PFSK-1 (cell line): ENCODE data around the gene TUBB.

Experiments used
- FOXP2 ChIP-seq: optimal IDR thresholded peaks from 2 replicates; pipeline ENCODE3; 2011; ENCODE audit warnings: borderline replicate concordance, control low read depth, inconsistent platforms; ENCODE audit not compliant: insufficient read depth; ENCODE audit errors: extremely low read length, extremely low read depth
- POLR2AphosphoS5 ChIP-seq: IDR thresholded peaks from 2 replicates; pipeline ENCODE4 v1.6.1; 2012; ENCODE audit warnings: low read depth, mild to moderate bottlenecking, control low read depth, low read length, moderate library complexity
- REST ChIP-seq, 2 experiments: IDR thresholded peaks; 2 replicates each; pipeline versions ENCODE4 v1.6.1 to v1.8.0; 2011 to 2012; ENCODE audit warnings: low read depth in 2 of 2, low read length in 2 of 2, control low read depth in 1 of 2, inconsistent platforms in 1 of 2, mild to moderate bottlenecking in 1 of 2, moderate library complexity in 1 of 2; ENCODE audit not compliant: insufficient read depth in 1 of 2
- SIN3A ChIP-seq: IDR thresholded peaks from 2 replicates; pipeline ENCODE4 v1.6.1; 2012; ENCODE audit warnings: mild to moderate bottlenecking, low read length, moderate library complexity, borderline replicate concordance; ENCODE audit not compliant: insufficient read depth
- TAF1 ChIP-seq: IDR thresholded peaks from 2 replicates; pipeline ENCODE4 v1.6.1; 2012; ENCODE audit warnings: low read length, control low read depth, borderline replicate concordance; ENCODE audit not compliant: insufficient read depth

TUBB gene

GRCh38 chr6:30741789-30742315 lies 21.7 kb downstream of the TUBB start:
- TF ChIP-seq TAF1 (no peak), SIN3A (no peak), REST (IDR thresholded peaks at IDR 0.05; ENCODE audit: insufficient read depth in 1 of 2, low read depth in 2 of 2, low read length in 2 of 2) (no peak), POLR2AphosphoS5 (no peak), FOXP2 (no peak)

- peak; percentile 64; the same call in 1 of the 2 replicates for TF ChIP-seq SIN3A
- TF ChIP-seq POLR2AphosphoS5: peak; percentile 67
- TF ChIP-seq TAF1: 0 out of 2 replicates have a peak, but pooled peaks have one; percentile 38
- TF ChIP-seq FOXP2: peak; percentile 33
- peak in 1 of 2 experiments; percentile 29; a peak in 1 of 4 replicates for TF ChIP-seq REST (IDR thresholded peaks at IDR 0.05; ENCODE audit: insufficient read depth in 1 of 2, low read depth in 2 of 2, low read length in 2 of 2)
Measured at GRCh38 chr6:30742316-30743098, 22.4 kb downstream of the TUBB start, which contains the start of gene FLOT1. FLOT1 (minus strand) TSS chr6:30742687; CDS start chr6:30742189, 498 bp downstream.

DNA sequence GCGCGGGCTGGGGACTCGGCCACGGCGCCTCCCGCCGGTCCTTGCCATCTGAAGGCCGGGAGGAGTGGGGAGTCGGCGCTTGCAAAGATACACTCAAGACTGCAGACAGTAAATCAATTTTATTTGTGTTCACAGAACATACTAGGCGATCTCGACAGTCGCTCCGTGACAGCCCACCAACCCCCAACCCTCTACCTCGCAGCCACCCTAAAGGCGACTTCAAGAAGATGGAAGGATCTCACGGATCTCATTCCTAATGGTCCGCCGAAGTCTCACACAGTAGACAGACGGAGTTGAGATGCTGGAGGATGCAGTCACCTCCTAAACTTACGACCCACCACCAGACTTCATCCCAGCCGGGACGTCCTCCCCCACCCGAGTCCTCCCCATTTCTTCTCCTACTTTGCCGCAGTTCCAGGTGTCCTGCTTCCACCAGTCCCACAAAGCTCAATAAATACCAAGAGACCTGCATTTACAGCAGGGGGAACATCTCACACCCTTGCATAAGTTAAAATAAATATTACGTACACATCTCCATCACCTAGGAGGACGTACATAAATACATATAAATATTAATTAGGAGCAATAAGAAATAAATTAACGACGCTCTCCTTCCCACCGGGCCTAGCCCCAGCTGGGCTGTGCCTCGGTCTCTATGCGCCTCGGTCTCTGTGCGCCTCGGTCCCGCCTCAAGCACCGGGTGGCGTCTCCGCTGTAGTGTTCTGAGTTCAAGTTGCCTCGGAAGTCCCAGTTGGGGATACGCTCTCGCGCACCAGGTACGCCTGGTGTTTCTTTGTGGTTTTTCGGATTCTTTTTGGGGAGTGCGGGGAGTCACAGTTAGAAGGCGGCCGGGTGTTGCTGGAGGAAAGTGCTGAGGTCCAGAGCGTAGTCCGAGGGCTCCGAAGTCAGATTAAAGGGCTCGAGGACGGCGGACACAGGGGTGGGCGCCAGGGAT lies 23.2 kb downstream of the TUBB start:
- TF ChIP-seq TAF1 (no peak), FOXP2 (no peak), POLR2AphosphoS5 (no peak), REST (IDR thresholded peaks at IDR 0.05; ENCODE audit: insufficient read depth in 1 of 2, low read depth in 2 of 2, low read length in 2 of 2) (no peak), SIN3A (no peak)

GRCh38 chr6:30744054-30744805 lies 24.1 kb downstream of the TUBB start, which contains the start of gene IER3:
IER3 (minus strand) TSS chr6:30744547; CDS start chr6:30744518, 29 bp downstream.
- TF ChIP-seq FOXP2 (no peak), REST (IDR thresholded peaks at IDR 0.05; ENCODE audit: insufficient read depth in 1 of 2, low read depth in 2 of 2, low read length in 2 of 2) (no peak), POLR2AphosphoS5 (no peak), TAF1 (no peak), SIN3A (no peak)
